Fibroblast of skin of left biceps (primary cell): ENCODE data around the gene RAP2C.
A peak's percentile ranks its signal among the peaks of the same experiment; 100 is the strongest.

Experiments used
- DNase-seq, 2 experiments: peaks; one replicate each; pipeline ENCODE4 v3.0.0-alpha.2; 2013; ENCODE audit warnings: low read depth in 2 of 2

RAP2C gene

DNA sequence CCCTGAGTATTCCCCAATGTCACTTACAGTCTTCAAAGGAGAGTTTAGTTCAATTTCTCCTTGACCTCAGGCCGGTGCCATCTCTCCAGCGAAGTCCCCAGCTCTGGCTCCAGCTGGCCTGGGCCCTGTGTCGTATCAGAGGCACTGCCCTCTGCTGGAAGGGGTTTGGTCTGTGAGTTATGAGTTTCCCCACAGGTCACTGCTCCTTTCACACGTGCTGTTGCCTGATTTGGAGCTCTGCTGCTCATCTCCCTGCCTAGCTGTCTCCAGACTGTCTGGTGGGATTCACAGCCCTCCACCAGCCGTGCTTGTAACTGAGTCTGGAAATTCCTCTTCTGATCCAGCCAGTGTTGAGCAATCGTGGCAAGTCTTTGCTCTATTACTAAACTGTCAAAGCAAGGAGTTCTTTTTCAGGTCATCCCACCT, at the start of gene RAP2C:
Gene RAP2C, minus strand, starts transcription at position 105 of the 426 bp plus-strand sequence. CDS start 2,179 bp downstream, outside the sequence.
- no peak for DNase-seq

DNA sequence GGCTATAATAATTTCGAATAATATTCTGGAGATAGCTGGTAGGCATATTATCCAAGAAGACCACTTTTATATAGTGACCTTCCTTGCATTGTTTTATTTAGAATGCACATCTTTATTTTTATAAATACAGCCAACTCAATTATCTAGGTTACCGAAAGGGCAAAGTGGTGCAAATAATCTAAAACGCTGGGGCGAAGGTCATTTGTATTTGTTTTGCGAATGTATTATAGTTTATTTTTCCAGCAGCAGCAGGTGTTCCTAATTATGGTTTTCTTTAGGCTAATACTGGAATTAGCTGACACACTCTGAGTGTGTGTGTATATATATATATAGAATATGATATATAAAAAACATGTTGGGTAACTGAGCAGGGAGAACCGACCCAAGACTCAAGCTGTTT, 48.1 kb upstream of the RAP2C start:
- no peak for DNase-seq

DNA sequence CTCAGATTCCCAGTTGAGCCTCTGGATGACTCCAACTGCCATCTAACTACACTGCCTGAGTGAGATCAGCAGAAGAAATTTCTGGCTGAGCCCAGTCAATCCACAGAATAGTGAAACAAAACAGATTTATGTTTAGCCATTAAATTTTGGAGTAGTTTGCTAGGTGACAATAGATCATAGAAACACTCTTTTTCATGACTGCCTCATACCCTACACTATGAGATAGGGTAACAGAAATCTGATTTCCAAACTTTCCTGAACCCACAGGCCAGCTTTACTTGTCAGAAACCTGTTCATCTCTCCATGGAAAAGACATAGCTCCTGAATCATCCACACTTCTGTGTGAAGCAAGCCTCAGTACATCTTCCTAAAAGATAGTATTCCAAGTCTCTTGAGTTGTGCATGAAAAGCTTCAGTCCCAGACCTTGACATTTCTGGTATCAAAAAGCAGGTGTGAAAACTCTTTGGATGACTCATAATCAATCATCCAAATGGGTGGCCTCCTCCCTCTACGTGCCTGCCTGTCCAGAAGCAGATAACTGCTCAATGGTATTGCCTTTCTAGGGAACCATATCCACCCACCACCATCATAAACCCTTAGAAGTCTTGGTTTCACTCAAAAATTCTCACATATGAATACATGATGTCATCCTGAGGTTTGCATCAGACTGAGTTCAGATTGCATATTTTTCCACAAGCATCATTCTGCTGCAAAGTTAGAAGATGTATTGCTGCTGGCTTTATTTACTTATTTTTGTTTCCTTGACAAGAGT, 47.5 kb upstream of the RAP2C start:
- peak; percentile 8 to 20 for DNase-seq

DNA sequence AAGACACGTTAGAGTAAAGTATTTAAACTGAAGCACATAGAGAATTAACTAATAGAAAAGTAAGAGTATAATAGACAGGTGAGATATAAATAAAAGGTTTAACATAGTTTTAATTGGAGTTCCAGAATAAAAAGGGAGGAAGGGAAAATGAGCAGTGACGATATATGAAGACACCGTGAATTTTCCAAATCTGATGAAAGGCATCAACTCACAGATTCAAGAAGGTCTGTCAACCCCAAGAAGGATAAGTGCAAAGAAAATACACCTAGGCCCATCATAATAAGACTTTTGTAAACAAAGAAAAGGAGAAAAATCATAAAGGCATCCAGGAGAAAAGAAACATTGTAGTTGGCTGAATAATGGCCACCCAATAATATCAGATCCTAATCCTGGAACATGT, 43.9 kb upstream of the RAP2C start:
- no peak for DNase-seq

DNA sequence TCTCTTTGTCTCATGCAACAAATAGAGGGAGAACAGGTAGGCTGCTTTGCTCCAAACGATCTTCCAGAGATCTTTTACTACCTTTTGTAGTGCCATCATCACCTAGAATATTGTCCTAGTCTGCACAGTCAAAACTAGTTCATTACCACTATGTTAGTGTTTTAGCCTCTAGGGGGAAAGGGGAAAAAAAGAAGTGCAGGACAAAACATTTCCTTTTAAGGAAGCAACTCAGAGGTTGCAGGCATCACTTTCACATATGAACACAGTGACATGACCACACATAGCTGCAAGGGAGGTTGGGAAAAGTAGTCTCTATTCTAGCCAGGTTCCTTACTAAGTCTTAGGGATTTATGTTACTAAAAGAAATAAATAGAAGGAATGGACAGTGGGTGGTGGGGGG, 39.3 kb upstream of the RAP2C start:
- no peak for DNase-seq

DNA sequence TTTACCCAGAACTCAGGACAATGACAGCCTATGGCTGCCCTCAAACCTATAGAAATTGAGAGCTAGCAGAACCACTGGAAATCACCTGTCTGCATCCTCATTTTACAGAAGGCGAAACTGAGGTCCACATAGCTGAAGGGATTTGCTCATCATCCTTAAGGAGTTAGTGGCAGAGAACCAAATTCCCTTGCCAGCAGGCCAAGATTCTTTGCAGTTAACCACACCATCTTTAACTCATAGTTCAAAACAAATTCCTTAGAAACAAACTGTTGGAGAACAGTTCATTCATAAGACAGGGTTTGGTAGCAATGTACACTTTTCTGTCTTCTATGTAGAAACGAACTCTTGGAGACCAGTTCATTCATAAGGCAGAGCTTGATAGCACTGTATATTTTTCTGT, 37.9 kb upstream of the RAP2C start:
- DNase-seq, result peak in 1 of 2 experiments; percentile 18

DNA sequence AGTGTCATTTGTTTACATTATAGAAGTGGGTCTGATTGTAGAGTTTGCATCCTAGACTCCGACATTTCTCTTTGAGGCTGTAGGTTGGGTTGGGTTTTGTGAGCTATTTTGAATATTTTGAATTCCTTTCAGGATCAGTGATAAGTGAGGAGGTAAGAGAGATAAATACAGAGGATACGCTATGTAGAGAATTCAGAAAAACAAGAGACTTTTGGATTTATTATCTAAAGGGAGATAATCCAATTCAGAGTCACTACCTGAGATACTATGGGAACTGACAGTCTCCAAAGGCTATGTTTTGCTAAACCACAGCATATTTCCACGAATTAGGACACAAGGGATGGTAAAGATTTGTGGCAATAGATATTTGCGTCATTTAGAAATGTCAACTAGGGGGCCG, 16.9 kb upstream of the RAP2C start:
- DNase-seq, result no peak

DNA sequence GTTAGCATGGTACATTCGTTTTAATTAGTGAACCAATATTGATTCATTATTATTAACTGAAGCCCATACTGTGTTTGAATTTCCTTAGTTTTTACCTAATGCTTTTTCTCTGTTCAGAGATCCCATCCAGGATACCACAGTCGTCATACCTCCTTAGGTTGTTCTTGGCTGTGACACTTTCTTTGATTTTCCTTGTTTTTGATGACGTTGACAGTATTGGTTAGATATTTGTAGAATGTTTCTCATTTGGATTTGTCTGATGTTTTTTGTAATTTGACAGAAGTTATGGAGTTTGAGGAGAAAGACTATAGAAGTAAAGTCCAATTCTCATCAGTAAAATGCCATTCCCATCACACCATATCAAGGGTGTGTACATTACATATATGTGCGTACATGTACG, 16.2 kb upstream of the RAP2C start:
- DNase-seq, result no peak

DNA sequence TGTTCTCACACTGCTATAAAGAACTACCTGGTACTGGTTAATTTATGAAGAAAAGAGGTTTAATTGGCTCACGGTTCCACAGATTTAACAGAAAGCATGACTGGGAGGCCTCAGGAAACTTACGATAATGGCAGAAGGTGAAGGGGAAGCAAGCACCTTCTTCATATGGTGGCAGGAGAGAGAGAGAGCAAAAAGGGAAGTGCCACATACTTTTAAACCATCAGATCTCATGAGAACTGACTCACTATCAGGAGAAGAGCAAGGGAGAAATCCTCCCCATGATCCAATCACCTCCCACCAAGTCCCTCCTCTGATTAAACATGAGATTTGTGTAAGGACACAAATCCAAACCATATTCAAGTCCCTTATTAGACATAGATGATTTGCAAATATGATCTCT, 12.3 kb upstream of the RAP2C start:
- no peak for DNase-seq

DNA sequence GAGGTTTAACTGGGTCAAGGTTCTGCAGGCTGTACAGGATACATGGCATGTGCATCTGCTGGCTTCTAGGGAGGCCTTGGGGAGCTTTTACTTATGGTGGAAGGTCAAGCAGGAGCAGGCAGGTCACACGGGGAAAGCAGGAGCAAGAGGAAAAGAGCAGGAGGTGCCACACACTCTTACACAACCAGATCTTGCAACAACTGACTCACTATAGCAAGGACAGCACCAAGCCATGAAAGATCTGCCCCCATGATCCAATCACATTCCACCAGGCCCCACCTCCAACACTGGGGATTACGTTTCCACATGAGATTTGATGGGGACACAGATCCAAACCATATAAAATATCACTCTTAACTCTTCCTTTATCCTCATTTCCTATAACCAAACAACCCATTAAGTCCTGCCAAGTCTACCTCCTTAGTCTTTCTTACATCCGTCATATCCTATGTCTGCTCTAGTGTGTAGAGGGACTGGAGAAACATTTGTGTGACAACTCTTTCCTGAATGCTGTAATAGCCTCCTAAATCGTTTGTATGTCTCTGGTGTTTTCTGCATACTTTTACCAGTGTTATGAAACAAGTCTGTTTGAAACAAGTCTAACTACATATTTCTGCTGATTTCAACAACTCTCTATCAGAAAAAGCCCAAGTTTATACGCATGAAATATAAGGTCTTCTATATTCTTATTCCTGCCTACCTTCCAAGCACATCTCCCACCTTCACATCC, 8.3 kb upstream of the RAP2C start:
- no peak for DNase-seq

DNA sequence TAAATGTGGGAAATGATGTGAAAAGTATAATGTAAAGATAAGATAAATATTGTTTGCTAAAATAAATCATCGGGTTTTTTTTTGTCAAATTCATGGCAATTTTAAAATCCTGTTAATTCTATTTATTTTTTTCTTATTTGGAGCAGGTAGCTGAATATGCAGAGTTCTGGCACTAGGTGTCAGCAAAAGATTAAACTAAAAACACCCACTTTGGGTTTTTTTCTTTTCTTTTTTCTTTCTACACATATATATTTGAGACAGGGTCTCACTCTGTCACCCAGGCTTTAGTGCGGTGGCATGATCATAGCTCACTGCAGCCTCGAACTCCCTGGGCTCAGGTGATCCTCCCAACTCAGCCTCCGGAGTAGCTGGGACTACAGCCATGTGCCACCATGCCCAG, 6.9 kb upstream of the RAP2C start:
- DNase-seq, result no peak

DNA sequence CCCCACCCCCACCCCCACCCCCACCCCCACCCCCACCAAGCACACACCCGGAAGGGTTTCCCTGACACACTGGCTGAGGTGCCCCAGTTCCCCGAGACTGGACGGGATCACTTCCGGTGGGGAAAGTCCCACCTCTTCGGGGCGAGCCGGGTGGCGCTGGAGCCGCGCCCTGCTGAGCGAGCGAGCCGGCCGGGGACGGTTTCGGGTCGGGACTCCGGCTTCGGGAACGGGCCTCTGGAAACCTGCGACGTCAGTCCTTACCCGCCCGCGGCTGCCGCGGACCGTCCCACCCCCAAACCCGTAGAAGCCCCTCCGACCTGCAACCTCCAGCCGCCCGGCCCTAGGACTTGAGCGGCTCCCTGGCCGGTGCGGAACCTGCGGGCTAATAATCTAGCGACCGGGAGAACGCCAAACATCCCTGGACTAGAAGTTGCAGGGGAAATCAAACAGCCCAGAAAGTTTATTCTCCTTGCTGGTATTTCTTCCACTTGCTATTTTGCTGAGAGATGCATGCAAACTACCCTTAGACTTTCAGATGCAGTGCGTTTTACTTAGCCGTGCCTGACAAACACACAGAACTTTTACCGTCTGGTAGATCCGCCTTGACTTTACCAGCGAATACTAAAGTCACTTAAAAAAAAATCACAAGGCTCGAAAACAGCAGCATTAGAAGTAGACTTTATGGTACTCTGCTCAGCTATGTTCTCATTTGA, 991 bp downstream of the RAP2C start:
- peak; percentile 62 for DNase-seq

DNA sequence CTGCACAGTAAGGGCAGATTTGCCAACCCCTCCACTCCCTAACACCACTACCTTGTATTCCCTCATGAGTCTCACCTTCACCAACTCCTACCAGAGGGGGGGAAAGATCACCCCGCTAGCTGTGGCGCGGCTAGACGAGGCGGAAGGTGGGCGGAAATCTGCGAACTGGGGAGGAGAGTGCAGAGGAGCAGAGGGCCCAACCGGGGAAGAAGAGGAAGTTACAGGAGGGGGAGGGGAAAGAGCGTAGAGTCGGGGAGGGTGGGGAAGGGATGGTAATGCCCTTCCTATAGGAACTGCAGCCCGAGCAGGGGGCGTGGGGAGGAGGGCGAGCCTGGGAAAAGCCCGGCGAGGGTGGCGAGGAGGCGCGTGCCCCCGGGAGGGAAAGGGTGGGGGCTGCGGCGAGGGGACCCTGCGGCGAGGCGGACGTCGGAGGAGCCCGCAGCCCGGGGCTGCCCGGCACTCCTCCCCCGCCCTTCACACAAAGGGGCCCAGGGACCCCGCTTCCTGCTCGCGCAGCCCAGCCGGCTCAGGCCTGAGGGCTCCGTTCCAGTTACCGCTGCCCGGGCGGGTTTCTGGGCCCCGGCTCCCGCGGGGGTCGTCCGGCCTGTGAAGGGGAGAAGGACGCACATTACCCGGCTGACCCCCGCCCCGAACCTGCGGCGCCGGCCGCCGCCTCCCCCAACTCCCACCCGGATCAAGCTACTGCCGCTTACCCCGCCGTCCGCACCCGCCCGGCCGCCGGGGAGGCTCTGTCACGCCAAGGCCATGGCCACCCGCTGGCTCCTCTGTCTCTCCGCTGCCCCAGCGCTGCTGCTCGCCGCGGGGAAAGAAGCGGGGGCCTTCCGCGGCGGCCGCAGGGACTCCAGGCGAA, 1.8 kb downstream of the RAP2C start:
- peak; percentile 40 to 41 for DNase-seq

DNA sequence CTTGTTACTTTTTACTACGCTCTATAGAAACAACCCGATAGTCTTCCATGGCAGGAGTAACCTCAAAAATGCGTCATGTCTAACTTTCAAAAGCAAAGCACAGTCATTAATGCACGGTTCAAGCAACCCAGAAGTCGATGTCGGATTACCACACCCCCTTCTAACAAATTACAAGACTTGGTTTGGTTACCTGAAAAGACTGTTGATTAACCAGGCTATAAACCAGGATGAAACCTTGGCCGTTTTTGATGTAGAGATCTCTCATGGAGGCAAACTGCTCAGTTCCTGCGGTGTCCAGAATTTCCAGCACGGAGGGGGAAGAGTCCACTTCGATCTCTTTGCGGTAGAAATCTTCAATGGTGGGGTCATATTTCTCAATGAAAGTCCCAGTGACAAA, 2.4 kb downstream of the RAP2C start:
- DNase-seq, result no peak

DNA sequence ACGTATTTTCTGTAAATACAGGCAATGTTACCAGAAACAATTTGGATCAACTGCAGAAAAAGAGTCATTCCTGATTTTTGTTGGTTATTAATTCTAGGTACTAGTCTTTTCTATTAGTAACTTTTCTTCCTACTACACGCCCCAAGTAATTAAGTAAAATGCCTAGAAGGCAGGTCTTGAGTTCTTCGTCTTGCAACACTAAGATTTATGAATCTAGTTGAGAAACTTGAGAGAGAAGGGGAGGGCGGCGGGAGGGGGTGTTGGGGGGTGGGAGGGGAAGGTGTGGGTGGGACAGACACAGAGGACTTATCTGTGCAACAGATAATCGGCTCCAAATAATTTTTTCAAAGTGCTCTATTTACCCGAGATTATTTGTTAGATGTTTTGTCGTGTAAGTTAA, 3.0 kb downstream of the RAP2C start:
- DNase-seq, result no peak

DNA sequence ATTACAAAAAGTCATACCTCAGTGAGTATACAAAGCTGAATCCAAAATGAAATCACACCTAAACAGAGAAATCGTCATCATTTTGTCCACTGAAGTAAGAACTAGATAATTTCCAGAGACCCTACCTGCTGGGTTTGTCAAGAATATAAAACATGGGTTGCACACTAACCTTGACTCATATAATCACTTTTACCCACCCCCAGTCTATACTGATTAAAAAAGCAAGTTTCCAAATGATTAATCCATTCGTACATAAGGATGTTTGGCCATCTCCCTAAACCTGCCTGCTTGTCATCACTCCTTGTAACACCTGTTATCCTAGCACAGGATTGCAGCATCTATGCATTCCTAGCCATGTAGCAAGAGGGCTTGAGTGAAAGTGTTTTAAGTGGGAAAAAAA, 4.7 kb downstream of the RAP2C start:
- DNase-seq, result no peak

DNA sequence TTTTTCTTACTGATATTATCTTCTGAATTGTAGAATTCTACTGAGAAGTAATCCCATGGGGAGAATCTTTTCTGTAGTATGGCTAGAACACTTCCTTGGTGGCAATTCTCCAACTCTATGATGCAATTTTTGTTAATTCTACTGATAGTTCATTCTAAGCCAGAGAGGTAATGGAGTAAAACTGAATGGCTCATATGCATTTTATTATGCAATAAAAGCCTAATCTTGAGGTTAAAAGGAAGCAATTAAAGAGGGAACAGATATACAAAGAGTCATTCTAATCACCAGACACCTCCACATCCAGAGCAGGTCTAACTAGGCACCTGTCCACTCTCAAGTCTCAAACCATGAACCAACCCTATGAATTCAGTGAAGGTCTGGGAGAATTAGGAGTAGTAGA, 9.7 kb downstream of the RAP2C start:
- peak; percentile 48 to 53 for DNase-seq

DNA sequence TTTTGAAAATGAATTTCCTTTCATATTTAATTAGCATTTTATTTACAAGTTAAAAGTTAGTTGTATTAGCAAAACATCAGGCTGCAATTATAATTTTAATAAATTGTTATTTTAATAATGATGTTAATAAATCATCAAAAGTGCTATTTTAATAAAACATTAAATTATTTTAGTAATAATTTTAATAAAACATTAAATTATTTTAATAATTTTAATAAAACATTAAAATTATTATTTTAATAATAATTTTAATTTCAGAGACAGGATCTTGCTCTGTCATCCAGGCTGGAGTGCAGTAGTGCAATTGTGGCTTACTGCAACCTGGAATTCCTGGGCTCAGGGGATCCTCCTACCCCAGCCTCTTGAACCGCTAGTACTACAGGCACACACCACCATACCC, 10.8 kb downstream of the RAP2C start:
- DNase-seq, result no peak

DNA sequence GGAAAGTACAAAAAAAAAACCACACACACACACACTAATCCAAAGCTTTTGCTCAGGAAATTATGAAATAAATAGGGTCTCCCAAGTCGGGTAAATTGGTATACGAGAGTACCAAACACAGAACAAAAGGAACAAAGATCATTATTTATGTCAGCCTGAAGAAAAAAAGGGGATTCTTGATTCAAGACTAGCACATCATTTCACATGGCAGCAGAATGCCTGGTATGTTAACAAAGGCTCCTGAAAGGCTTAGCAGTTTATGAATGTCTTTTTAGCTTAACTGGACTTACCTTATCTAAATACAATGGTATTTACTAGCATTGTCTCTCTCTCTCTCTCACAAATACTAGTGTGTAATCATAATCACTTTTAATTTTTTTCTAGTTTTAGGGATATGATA, 11.3 kb downstream of the RAP2C start:
- no peak for DNase-seq

DNA sequence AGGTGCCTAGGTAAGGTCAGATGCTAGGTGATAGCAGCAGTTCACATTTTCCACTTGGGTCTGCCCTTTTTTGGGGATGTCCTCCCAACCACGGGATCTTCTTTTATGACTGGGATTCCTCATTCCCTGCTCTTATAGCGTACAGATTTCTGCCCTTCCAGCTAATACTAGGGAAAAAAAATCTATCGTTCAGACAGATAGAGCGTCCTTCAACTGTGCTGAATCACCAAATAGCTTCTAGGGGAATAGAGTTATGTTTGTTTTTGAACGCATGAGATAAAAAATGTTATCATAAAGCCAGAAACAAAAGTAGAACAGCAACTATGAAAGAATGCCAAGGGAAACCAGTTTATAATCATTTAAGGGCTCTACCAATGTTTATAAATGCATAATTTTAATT, 13.0 kb downstream of the RAP2C start:
- DNase-seq, result no peak

DNA sequence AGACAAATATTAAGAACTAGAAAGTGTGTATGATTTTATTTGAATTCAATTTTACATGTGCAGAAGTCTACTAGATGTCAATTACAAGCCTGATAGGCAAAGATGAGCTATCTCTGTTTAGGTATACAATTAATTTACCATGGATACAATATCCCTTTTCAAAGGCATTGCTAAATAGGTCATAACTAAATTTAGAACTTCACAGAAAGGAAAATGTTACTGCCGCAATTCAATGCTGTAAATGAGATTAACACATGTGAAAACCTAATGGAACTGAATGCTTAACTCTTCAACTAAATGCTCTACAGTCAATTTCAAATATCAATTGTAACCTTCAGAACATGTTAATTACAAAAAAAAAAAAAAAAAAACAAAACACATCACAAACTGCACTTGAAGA, 14.6 kb downstream of the RAP2C start:
- no peak for DNase-seq

DNA sequence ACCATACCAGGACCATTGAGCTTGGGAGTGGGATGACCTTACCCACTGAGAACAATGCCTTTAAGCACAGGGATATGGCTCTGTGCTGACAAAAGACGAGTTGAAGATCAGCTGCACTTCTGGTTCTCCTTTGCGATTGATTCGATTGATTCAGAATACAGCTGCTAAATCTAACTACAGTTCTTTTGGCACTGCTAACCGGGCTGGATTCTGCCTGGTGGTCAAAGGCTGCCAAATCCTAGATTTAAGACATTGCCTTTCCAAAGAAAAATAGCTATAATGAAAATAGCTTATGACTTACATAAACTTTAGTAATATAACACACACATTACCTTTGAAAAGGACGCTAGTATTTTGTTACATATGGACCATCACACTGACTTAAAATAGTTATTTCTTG, 18.3 kb downstream of the RAP2C start:
- DNase-seq, result no peak
